GM21367 (cell line): ENCODE measurements around the gene ANAPC13.
A peak's percentile ranks its signal among the peaks of the same experiment; 100 is the strongest.

ENCODE experiments used
- ATAC-seq: cut with Tn5 transposase; IDR thresholded peaks from one replicate; pipeline ENCODE4 v1.9.1; 2021; ENCODE audit not compliant: unreplicated experiment

Gene ANAPC13

GRCh38 chr3:134483195-134483900 is 2.4 kb downstream of the ANAPC13 start:
- ATAC-seq, result no peak

- no peak for ATAC-seq
These were observed 3.2 kb downstream of the ANAPC13 start for GRCh38 chr3:134482622-134483021.

- no peak for ATAC-seq
These were observed 4.6 kb downstream of the ANAPC13 start for GRCh38 chr3:134481166-134481565.

- ATAC-seq, result no peak
These were observed 5.2 kb downstream of the ANAPC13 start for GRCh38 chr3:134480546-134480945.

GRCh38 chr3:134477938-134478337 is 7.8 kb downstream of the ANAPC13 start:
- no peak for ATAC-seq

DNA sequence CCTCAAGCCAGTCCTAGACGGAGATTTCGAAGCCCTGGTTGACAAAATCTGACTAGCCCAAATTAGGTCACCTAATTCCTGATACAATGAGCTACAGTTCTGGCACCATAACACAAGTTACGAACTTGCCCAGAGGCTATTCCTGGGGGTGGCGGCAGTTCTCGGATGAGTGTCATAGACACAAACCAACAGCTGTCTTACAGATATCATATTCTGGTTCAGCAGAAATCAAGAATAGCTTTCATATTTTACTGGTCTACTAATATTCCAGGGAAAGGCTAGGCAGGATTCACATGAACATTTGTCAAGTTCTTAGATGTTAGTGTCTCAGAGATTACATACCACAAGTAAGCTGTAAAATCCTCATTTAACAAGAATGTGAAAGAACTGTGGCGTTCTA is 8.8 kb downstream of the ANAPC13 start:
- ATAC-seq, result no peak

DNA sequence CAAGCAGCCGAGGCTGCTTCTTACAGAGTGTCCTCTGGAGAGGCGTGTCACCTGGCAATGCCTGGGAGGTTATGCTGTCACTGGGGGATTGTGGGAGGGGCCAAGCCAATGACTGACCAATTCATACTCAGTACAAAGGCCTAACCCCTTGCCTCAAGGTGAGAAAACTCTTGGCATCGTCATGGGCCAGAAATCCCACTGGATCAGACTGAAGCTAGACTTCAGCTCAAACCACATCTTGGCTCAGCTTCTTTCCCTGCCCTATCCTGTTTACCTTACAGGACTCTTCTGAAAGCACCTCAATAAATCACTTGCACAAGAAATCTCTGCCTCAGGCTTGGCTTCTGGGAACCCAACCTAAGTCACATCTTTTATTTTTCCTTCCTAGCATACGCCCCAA is 9.5 kb downstream of the ANAPC13 start:
- no peak for ATAC-seq

DNA sequence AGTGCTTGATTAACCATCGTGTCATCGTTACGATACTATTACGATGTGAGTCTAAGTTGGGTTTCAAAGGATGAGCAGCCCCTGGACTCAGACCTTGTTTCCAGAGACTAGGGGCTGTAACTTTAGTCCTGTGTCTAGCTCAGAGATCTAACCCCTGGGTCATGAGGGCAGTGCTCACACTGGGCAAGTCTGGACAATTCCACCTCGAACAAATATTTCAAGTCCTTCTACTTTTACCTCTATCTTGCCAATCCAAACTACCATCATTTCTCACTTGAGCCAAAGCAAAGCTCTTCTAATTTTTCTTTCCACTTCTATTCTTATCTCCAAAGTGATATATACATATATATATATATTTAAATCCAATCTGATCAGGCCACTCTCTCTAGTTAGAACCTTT is 10.8 kb downstream of the ANAPC13 start:
- no peak for ATAC-seq

GRCh38 chr3:134473868-134474546 is 11.8 kb downstream of the ANAPC13 start:
- ATAC-seq, result peak; percentile 56

GRCh38 chr3:134472831-134473230 is 13.0 kb downstream of the ANAPC13 start:
- no peak for ATAC-seq

DNA sequence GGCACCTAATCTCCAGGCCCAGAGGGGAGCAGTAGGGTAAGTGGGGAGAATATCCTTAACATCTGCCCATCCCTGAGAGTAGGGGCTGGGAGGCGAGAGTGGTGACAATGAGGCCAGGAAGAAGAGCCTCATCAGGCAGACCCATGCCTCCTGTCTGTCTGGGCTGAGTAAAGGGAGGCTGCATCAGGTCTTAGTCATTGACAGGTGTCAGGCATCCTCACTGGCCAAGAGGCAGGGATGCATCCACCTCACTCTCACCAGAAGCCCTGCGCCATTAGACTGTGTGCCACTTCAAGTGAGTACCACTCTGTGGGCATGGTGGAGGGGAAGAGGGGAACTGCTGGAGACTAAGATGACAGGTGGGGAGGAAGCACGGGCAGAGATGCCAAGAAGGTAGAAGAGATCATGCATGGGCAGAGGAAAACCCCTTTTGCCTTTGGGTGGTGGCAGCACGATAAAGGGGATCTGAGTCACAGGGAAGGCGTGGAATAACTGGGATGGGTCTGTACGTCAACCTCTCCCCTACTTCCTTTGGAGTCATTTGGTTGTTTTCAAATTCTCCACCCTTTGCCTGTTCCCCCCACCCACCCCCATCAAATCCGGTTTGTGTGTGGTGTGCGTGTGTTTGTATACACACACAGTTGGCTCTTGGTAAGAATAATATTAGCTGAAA is 14.1 kb downstream of the ANAPC13 start:
- no peak for ATAC-seq

DNA sequence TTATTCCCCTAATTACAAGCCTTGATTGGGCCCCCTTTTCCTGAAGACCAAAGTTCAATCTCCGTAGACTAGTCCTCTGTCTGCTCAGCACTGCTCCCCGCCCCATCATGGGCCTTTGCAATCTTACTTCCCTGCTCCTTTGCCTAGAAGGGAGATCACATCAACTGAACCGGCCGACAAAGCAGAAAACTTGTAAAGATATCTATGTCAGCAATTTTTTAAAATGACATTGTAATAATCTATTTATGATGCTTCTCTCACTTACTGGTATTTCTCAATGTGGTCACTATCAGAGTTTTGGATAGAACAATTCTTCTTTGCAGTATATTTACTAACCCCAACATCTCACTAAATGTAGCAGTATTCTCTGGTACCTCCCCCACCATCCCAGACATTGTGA is 17.3 kb downstream of the ANAPC13 start:
- ATAC-seq, result no peak

DNA sequence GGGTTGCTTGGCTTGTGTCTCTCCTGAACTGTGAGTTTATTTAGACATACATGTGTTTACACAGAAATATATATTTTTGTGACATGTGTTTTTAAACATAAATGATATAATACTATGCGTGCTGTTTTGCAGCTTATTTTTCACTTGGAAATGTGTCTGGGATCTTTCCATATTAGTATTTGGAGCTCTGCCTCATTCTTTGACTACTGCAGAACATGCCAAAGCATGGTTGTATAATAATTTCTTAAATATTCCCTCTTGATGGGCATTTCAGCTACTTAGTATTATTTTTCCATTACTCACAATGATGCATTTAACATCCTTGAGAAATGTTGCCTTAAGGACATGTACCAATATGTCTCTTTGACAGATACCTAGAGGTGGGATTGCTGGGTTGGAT is 19.5 kb downstream of the ANAPC13 start:
- ATAC-seq, result no peak

GRCh38 chr3:134464689-134465365 is 21.0 kb downstream of the ANAPC13 start:
- no peak for ATAC-seq

DNA sequence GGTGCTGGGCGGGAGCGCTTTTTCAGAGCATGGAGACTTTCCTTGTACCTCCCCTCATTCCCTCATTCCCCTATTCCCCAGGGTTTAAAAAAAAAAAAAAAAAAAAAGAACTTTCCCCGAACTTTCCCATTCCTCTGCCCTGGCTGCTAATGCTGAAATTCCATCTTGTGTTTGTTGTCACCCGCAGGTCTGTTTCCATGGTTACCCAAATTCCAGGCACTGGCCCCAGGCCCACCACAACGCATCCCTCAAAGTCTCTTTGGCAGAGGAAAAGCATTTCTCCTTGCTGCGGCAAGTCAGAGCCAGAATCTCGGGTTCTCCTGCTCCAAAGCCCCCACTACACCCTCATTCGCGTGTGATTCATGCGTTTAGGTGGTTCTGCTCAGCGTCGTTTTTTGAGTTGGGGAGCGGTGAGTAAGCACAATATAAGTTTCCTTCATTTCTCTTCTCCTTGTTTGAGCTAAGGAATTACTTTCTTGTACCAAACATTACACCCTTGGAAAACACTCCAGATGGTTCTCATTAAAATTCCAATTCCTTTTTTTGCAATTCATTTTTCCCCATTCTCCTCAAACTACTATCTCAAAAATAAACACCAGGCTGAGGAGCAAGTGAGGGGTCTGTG is 21.6 kb downstream of the ANAPC13 start:
- no peak for ATAC-seq

DNA sequence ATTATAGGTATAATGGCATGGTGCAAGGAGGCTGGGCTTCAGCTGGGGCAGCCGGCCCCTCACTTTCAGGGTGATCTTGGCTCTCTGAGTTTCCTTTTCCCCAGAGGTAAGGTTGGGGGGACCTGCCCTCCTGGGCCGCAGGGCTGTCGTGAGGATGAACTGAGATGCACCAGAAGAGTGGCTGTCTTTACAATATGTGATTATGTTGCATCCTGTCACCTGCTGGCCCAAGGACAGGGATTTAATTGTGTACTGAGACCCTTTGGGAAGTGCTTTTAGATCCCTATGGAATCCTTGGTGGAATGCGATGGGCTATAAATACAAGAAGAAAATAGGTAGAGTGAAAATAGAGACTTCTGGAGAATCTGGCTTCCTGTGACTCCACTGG is 22.1 kb downstream of the ANAPC13 start:
- ATAC-seq, result no peak

DNA sequence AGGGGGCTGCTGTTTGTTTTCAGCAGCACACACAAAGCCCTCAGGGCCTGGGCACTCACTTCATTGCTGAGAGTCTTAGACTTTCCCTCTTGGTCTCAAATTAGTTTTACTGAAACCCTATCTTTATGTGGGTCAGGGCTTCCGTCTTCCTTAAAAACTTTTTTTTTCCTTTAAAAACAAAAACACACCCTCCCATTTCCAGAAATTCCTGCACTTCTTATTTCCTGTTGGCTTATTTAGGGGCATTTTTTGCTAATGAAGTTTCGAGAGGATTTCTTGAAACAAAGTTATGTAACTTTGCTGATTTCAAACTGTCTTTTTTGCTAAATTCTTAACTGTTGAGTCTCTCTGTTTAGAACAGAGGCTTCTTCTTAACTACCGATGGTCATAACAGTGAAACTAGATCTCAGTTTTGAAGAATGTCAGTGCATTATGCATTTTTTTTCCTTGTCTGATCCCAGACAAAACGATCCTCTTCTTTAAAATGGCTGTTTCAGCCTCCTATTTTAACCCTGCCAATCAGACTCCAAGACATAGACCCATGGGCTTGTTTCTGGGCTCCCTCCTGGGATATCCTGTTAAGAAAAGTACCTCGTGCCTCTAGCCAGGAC is 23.3 kb downstream of the ANAPC13 start:
- ATAC-seq, result no peak

- ATAC-seq, result no peak
These were observed 24.8 kb downstream of the ANAPC13 start for GRCh38 chr3:134460965-134461364.

- no peak for ATAC-seq
These were observed 26.2 kb downstream of the ANAPC13 start for GRCh38 chr3:134459562-134459961.

DNA sequence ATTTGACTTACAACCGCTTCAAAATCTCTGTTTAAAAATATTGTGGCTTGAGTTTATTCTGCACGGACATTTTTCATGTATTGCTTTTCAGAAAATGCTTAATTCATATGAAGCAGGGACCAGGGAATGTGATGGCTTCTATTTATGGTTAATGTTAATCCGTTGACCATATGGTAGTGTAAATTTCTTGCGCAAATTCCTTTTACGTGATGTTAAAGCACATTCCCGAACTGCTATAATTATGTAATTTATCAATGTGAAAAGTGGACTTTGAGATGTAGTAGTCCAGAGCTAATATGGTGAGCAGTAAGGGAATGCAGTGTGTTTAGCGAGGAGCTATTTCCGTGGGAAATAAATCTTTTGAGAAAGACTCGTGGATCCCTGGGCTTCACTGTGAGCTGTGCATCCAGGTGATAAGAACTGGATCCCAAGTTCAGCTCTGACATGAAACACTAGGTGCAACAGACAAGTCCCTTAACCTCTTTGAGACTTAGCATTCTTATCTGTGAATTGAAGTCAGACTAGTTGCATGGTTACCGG is 27.3 kb downstream of the ANAPC13 start:
- ATAC-seq, result no peak
